SK-N-SH treated with all-trans-retinoic acid at 6 μM for 48 hours (cell line): ENCODE data around the gene NXN.

Source experiments
- ATAC-seq: fragments of 200-7000 bp; cut with Tn5 transposase; 3 replicates; pipeline ENCODE4 v1.9.1; 2020; ENCODE audit warnings: mild to moderate bottlenecking, moderate library complexity
- ARNTL ChIP-seq: fragments of 450-650 bp; formaldehyde crosslinking; IDR thresholded peaks from 2 replicates; pipeline ENCODE4 v1.5.0; 2020; ENCODE audit warnings: low read depth, mild to moderate bottlenecking, moderate library complexity, borderline replicate concordance
- BACH2 ChIP-seq: fragments of 250-450 bp; sonication (Bioruptor Pico); IDR thresholded peaks from 2 replicates; pipeline ENCODE4 v1.9.0; 2021; ENCODE audit warnings: mild to moderate bottlenecking, borderline replicate concordance
- CSDC2 ChIP-seq: fragments of 250-450 bp; sonication (Bioruptor Pico); IDR thresholded peaks from 2 replicates; pipeline ENCODE4 v1.5.0; 2020; ENCODE audit warnings: mild to moderate bottlenecking, moderate library complexity
- ESRRG ChIP-seq: fragments of 250-450 bp; sonication (Bioruptor Pico); IDR thresholded peaks from 2 replicates; pipeline ENCODE4 v1.6.1; 2021; ENCODE audit warnings: mild to moderate bottlenecking
- GLIS3 ChIP-seq: fragments of 250-450 bp; sonication (Bioruptor Pico); IDR thresholded peaks from 2 replicates; pipeline ENCODE4 v1.5.0; 2020; ENCODE audit warnings: mild to moderate bottlenecking, moderate library complexity
- ISL1 ChIP-seq: fragments of 250-450 bp; sonication (Bioruptor Pico); IDR thresholded peaks from 2 replicates; pipeline ENCODE4 v2.1.2; 2022; ENCODE audit warnings: mild to moderate bottlenecking, moderate library complexity
- OSR1 ChIP-seq: fragments of 250-450 bp; sonication (Bioruptor Pico); IDR thresholded peaks from 2 replicates; pipeline ENCODE4 v1.8.0; 2022; ENCODE audit warnings: moderate library complexity, mild to moderate bottlenecking, inconsistent platforms
- PPARA ChIP-seq: fragments of 250-450 bp; sonication (Bioruptor Pico); IDR thresholded peaks from 2 replicates; pipeline ENCODE4 v1.5.0; 2020; ENCODE audit warnings: mild to moderate bottlenecking, borderline replicate concordance
- SNAI2 ChIP-seq: fragments of 250-450 bp; sonication (Bioruptor Pico); IDR thresholded peaks from 2 replicates; pipeline ENCODE4 v1.5.0; 2020; ENCODE audit warnings: mild to moderate bottlenecking, moderate library complexity
- TOX ChIP-seq: fragments of 250-450 bp; sonication (Bioruptor Pico); IDR thresholded peaks from 2 replicates; pipeline ENCODE4 v1.8.0; 2021; ENCODE audit warnings: mild to moderate bottlenecking, moderate library complexity, borderline replicate concordance
- ZC3H10 ChIP-seq: fragments of 250-450 bp; sonication (Bioruptor Pico); IDR thresholded peaks from 2 replicates; pipeline ENCODE4 v1.5.1; 2021; ENCODE audit warnings: mild to moderate bottlenecking, moderate library complexity
- ZFP3 ChIP-seq: fragments of 250-450 bp; sonication (Bioruptor Pico); IDR thresholded peaks from 2 replicates; pipeline ENCODE4 v1.5.0; 2020; ENCODE audit warnings: mild to moderate bottlenecking, moderate library complexity
- ZFP30 ChIP-seq: fragments of 450-650 bp; formaldehyde crosslinking; IDR thresholded peaks from 2 replicates; pipeline ENCODE4 v1.5.0; 2022; ENCODE audit warnings: mild to moderate bottlenecking, moderate library complexity
- ZNF565 ChIP-seq: fragments of 450-650 bp; formaldehyde crosslinking; conservative IDR thresholded peaks from 2 replicates; pipeline ENCODE4 v1.5.0; 2020; ENCODE audit warnings: low read depth, mild to moderate bottlenecking, moderate library complexity
- ZNF70 ChIP-seq: fragments of 450-650 bp; formaldehyde crosslinking; IDR thresholded peaks from 2 replicates; pipeline ENCODE4 v1.5.0; 2020; ENCODE audit warnings: mild to moderate bottlenecking, moderate library complexity
- TF ChIP-seq, protein P1 (sequence below): fragments of 250-450 bp; sonication (Bioruptor Pico); IDR thresholded peaks from 2 replicates; pipeline ENCODE4 v1.8.0; 2020; ENCODE audit warnings: mild to moderate bottlenecking, moderate library complexity, borderline replicate concordance
- TF ChIP-seq, protein P2 (sequence below): fragments of 250-450 bp; sonication (Bioruptor Pico); IDR thresholded peaks from 2 replicates; pipeline ENCODE4 v1.5.0; 2020; ENCODE audit warnings: mild to moderate bottlenecking, moderate library complexity
- TF ChIP-seq, protein P3 (sequence below): fragments of 250-450 bp; sonication (Bioruptor Pico); IDR thresholded peaks from 2 replicates; pipeline ENCODE4 v1.5.1; 2020; ENCODE audit warnings: low read depth, mild to moderate bottlenecking, moderate library complexity
- TF ChIP-seq, protein P4 (sequence below): fragments of 250-450 bp; sonication (Bioruptor Pico); IDR thresholded peaks from 2 replicates; pipeline ENCODE4 v1.8.0; 2021; ENCODE audit warnings: low read depth, mild to moderate bottlenecking, moderate library complexity, borderline replicate concordance
- TF ChIP-seq, protein P5 (sequence below): fragments of 250-450 bp; sonication (Bioruptor Pico); IDR thresholded peaks from 2 replicates; pipeline ENCODE4 v1.5.1; 2021; ENCODE audit warnings: mild to moderate bottlenecking, moderate library complexity

Gene NXN

DNA sequence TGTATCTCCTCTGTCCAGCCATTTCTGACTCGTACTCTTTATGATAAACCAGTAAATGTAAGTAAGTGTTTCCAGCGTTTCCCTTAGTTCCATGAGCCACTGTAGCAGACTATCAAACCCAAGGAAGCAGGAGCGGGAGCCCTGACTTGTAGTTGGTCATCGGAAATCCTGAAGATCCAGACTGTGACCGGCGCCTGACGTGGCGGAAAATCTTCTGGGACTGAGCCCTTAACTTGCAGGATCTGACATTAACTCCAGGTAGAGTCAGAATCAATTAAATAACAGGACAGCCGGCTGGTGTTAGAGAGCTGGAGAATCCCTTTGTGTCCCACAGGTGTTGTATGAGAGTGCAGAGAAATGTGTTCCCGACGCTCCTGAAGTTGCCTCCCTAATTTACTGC lies 201.5 kb downstream of the NXN start:
- no peak for TF ChIP-seq ARNTL (CRISPR knock-in tag)
- no peak for ATAC-seq

DNA sequence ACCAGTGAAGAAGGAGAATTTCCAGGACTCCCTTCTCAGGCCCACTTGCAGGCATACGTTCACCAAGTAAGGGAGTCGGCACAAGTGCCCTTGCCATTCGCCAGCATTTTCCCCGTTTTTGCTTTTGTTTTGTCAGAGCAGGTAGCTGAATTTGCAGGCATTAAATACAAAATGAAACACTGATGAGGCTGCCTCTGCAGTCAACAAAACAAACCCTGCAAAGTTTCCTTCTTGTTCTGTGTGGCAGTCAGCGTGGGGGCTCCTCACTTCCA lies 205.3 kb downstream of the NXN start:
- ATAC-seq = no peak

DNA sequence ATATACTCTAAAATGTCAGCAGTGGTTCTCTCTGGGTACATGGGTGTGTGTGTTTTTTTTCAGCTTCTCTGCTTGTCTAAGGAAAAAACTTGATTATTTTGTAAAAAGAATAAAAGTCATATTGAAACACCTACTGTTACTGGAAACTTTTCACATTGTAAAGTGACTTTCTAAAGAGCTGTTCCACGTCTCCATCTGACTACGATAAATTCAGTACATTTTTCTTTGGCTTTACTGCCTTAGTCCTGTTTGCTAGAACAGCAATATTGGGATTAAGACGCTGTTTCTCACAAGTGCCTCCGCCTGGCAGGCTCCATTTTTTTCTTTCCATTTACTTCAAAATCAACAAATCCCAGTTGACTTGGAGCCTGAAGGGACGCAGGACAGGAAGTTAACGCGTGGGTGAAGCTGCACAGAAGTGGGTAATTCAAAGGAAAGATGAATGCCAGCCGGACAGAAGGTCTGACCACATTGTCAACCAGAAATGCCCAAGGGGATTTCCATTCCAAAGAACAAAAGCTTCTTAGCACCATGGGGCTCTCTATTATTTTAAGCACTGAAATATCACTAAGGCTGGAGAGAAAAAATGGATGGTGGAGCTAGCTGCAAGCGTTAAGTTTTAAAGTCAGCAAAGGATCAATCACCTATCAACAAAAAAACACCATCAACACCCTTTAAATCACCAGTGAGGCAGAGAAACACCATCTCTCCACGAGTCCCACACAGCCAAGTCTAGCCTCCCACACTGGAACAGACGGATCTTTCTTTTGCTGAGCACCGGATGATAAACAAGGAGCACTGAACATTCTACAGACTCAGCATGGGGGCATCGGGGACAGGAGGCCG lies 205.9 kb downstream of the NXN start:
- no peak for ATAC-seq
- TF ChIP-seq ZFP30 (no peak), OSR1 (no peak), ZFP3 (CRISPR knock-in tag) (no peak), TOX (CRISPR knock-in tag) (no peak), ZC3H10 (CRISPR knock-in tag) (no peak), ZNF70 (CRISPR knock-in tag) (no peak), PPARA (CRISPR knock-in tag) (no peak), ZNF565 (CRISPR knock-in tag) (no peak), ISL1 (CRISPR knock-in tag) (no peak), GLIS3 (CRISPR knock-in tag) (no peak), ESRRG (CRISPR knock-in tag) (no peak), CSDC2 (CRISPR knock-in tag) (no peak)
- TF ChIP-seq, protein P1, sequence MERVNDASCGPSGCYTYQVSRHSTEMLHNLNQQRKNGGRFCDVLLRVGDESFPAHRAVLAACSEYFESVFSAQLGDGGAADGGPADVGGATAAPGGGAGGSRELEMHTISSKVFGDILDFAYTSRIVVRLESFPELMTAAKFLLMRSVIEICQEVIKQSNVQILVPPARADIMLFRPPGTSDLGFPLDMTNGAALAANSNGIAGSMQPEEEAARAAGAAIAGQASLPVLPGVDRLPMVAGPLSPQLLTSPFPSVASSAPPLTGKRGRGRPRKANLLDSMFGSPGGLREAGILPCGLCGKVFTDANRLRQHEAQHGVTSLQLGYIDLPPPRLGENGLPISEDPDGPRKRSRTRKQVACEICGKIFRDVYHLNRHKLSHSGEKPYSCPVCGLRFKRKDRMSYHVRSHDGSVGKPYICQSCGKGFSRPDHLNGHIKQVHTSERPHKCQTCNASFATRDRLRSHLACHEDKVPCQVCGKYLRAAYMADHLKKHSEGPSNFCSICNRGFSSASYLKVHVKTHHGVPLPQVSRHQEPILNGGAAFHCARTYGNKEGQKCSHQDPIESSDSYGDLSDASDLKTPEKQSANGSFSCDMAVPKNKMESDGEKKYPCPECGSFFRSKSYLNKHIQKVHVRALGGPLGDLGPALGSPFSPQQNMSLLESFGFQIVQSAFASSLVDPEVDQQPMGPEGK (CRISPR knock-in tag) = no peak
- TF ChIP-seq, protein P2, sequence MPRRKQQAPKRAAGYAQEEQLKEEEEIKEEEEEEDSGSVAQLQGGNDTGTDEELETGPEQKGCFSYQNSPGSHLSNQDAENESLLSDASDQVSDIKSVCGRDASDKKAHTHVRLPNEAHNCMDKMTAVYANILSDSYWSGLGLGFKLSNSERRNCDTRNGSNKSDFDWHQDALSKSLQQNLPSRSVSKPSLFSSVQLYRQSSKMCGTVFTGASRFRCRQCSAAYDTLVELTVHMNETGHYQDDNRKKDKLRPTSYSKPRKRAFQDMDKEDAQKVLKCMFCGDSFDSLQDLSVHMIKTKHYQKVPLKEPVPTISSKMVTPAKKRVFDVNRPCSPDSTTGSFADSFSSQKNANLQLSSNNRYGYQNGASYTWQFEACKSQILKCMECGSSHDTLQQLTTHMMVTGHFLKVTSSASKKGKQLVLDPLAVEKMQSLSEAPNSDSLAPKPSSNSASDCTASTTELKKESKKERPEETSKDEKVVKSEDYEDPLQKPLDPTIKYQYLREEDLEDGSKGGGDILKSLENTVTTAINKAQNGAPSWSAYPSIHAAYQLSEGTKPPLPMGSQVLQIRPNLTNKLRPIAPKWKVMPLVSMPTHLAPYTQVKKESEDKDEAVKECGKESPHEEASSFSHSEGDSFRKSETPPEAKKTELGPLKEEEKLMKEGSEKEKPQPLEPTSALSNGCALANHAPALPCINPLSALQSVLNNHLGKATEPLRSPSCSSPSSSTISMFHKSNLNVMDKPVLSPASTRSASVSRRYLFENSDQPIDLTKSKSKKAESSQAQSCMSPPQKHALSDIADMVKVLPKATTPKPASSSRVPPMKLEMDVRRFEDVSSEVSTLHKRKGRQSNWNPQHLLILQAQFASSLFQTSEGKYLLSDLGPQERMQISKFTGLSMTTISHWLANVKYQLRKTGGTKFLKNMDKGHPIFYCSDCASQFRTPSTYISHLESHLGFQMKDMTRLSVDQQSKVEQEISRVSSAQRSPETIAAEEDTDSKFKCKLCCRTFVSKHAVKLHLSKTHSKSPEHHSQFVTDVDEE (CRISPR knock-in tag) = no peak
- TF ChIP-seq, protein P3, sequence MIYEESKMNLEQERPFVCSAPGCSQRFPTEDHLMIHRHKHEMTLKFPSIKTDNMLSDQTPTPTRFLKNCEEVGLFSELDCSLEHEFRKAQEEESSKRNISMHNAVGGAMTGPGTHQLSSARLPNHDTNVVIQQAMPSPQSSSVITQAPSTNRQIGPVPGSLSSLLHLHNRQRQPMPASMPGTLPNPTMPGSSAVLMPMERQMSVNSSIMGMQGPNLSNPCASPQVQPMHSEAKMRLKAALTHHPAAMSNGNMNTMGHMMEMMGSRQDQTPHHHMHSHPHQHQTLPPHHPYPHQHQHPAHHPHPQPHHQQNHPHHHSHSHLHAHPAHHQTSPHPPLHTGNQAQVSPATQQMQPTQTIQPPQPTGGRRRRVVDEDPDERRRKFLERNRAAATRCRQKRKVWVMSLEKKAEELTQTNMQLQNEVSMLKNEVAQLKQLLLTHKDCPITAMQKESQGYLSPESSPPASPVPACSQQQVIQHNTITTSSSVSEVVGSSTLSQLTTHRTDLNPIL = no peak
- TF ChIP-seq, protein P4, sequence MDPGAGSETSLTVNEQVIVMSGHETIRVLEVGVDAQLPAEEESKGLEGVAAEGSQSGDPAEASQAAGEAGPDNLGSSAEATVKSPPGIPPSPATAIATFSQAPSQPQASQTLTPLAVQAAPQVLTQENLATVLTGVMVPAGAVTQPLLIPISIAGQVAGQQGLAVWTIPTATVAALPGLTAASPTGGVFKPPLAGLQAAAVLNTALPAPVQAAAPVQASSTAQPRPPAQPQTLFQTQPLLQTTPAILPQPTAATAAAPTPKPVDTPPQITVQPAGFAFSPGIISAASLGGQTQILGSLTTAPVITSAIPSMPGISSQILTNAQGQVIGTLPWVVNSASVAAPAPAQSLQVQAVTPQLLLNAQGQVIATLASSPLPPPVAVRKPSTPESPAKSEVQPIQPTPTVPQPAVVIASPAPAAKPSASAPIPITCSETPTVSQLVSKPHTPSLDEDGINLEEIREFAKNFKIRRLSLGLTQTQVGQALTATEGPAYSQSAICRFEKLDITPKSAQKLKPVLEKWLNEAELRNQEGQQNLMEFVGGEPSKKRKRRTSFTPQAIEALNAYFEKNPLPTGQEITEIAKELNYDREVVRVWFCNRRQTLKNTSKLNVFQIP = no peak

More for the DNA sequence above, 205.3 kb downstream of the NXN start:
- TF ChIP-seq, protein P5, sequence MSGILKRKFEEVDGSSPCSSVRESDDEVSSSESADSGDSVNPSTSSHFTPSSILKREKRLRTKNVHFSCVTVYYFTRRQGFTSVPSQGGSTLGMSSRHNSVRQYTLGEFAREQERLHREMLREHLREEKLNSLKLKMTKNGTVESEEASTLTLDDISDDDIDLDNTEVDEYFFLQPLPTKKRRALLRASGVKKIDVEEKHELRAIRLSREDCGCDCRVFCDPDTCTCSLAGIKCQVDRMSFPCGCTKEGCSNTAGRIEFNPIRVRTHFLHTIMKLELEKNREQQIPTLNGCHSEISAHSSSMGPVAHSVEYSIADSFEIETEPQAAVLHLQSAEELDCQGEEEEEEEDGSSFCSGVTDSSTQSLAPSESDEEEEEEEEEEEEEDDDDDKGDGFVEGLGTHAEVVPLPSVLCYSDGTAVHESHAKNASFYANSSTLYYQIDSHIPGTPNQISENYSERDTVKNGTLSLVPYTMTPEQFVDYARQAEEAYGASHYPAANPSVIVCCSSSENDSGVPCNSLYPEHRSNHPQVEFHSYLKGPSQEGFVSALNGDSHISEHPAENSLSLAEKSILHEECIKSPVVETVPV = no peak
- no peak for TF ChIP-seq ESRRG (CRISPR knock-in tag)
- no peak for TF ChIP-seq ZNF565 (CRISPR knock-in tag)
- no peak for TF ChIP-seq BACH2 (CRISPR knock-in tag)
- TF ChIP-seq SNAI2 (CRISPR knock-in tag) = no peak
- TF ChIP-seq OSR1 = no peak
- no peak for TF ChIP-seq ZC3H10 (CRISPR knock-in tag)
- TF ChIP-seq ZFP30 = no peak
- TF ChIP-seq, protein P3 = no peak
- TF ChIP-seq GLIS3 (CRISPR knock-in tag) = no peak
- TF ChIP-seq, protein P1 (CRISPR knock-in tag) = no peak
